Astrocyte (in vitro differentiated cells and primary cell): ENCODE data around the gene ZKSCAN3. TPM values are rescaled to one million over a fixed set of nuclear protein-coding genes. Genes with fewer than 3 reads are reported as not detected.

Experiments used
- DNase-seq: peaks from one replicate; pipeline ENCODE4 v3.0.0-alpha.2; 2010; ENCODE audit warnings: low read depth
- FAIRE-seq: peaks from 2 replicates; lab custom pipeline; 2011; peaks lifted over from hg19 to GRCh38; lab: Jason Lieb, UNC
- H2AFZ ChIP-seq: 2 replicates; pipeline ENCODE4 v1.6.0; 2012; ENCODE audit warnings: low read depth, low read length, inconsistent platforms
- H3K27ac ChIP-seq: 2 replicates; pipeline ENCODE4 v1.5.1; 2011; ENCODE audit warnings: low read depth, low read length, inconsistent platforms
- H3K27me3 ChIP-seq: 2 replicates; pipeline ENCODE4 v1.6.0; 2011; ENCODE audit warnings: low read length, inconsistent platforms; ENCODE audit not compliant: insufficient read depth
- H3K36me3 ChIP-seq: 2 replicates; pipeline ENCODE4 v1.5.1; 2011; ENCODE audit warnings: low read length, inconsistent platforms; ENCODE audit not compliant: insufficient read depth
- H3K4me1 ChIP-seq: 2 replicates; pipeline ENCODE4 v1.5.1; 2011; ENCODE audit warnings: low read length, inconsistent platforms; ENCODE audit not compliant: insufficient read depth
- H3K4me2 ChIP-seq: 2 replicates; pipeline ENCODE4 v1.6.0; 2012; ENCODE audit warnings: low read length, inconsistent platforms
- H3K4me3 ChIP-seq: 2 replicates; pipeline ENCODE4 v1.5.1; 2011; ENCODE audit warnings: low read depth, mild to moderate bottlenecking, low read length, inconsistent platforms; ENCODE audit not compliant: insufficient read depth
- H3K79me2 ChIP-seq: 2 replicates; pipeline ENCODE4 v1.6.0; 2012; ENCODE audit warnings: mild to moderate bottlenecking, low read length, inconsistent platforms; ENCODE audit not compliant: insufficient read depth
- H3K9ac ChIP-seq: 2 replicates; pipeline ENCODE4 v1.6.0; 2012; ENCODE audit warnings: mild to moderate bottlenecking, low read length, inconsistent platforms
- H3K9me3 ChIP-seq: 2 replicates; pipeline ENCODE4 v1.5.1; 2012; ENCODE audit warnings: low read depth, mild to moderate bottlenecking, low read length, inconsistent platforms; ENCODE audit not compliant: insufficient read depth
- H4K20me1 ChIP-seq: 2 replicates; pipeline ENCODE4 v1.6.0; 2012; ENCODE audit warnings: low read length, inconsistent platforms; ENCODE audit not compliant: insufficient read depth
- H3K27ac Mint-ChIP-seq: one replicate; pipeline ENCODE4 v1.8.0; 2021; ENCODE audit warnings: mild to moderate bottlenecking, mixed read lengths; ENCODE audit not compliant: unreplicated experiment
- H3K27me3 Mint-ChIP-seq: one replicate; pipeline ENCODE4 v1.8.0; 2021; ENCODE audit warnings: low read depth, mixed read lengths; ENCODE audit not compliant: unreplicated experiment
- H3K36me3 Mint-ChIP-seq: one replicate; pipeline ENCODE4 v1.8.0; 2021; ENCODE audit warnings: low read depth, mixed read lengths; ENCODE audit not compliant: unreplicated experiment
- H3K4me1 Mint-ChIP-seq: one replicate; pipeline ENCODE4 v1.8.0; 2021; ENCODE audit warnings: low read depth, mixed read lengths; ENCODE audit not compliant: unreplicated experiment
- H3K4me3 Mint-ChIP-seq: one replicate; pipeline ENCODE4 v1.8.0; 2021; ENCODE audit warnings: mild to moderate bottlenecking, moderate library complexity, mixed read lengths; ENCODE audit not compliant: unreplicated experiment
- H3K9me3 Mint-ChIP-seq: one replicate; pipeline ENCODE4 v1.8.0; 2021; ENCODE audit warnings: mild to moderate bottlenecking, mixed read lengths; ENCODE audit not compliant: unreplicated experiment
- CTCF ChIP-seq: IDR thresholded peaks from 2 replicates; pipeline ENCODE4 v1.5.1; 2011; ENCODE audit warnings: low read depth, mild to moderate bottlenecking, inconsistent platforms, low read length, moderate library complexity; ENCODE audit not compliant: insufficient read depth
- EZH2 ChIP-seq: IDR thresholded peaks from 2 replicates; pipeline ENCODE4 v1.6.1; 2012; ENCODE audit warnings: mild to moderate bottlenecking, low read length, inconsistent platforms; ENCODE audit not compliant: insufficient read depth
- total RNA-seq: library from RNA; stranded (reverse); gene quantifications from 2 replicates; pipeline ENCODE4 v1.2.1, GENCODE V29; 2021

The ZKSCAN3 gene
- total RNA-seq, 1 donor from 2014 or later: 8.0 TPM

DNA sequence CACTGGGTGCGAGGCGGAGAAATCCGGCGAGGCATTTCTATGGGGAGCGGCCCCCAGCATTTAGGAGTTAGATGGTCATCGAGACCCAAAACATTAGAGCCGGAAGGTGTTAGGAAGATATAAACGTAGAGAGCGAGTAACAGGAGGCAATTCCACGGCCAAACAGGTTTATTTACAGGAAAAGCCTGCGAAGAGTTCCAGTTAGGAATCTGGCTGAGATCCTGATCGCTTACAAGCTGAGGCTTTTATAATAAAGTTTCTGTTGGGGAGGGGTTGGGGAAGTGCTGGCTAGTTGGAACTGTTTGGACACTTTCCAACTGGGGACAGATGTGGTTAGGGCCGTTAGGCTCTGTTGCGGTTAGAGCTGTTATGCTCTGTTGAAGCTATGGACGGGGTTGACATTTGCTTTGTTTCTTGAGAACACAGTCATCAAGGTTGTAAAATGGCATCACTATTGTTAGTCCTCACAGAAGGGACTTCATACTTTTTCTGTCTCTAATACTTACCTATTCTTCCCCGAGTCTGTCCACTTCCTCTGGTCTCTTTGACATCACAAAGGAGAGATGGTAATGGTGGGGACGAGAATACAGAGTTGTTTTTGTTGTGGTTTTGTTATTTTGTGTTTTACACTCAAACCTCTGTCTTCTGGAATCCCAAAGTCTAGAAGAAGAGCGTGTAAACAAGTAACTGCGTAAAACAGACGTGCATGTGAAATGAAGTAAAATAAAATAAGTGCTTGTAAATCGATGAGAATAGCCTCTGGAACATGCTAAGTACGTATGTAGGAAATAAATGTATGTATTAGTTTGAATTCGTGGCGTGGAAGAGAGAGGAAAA, 13.2 kb upstream of the ZKSCAN3 start:
- Histone ChIP-seq H3K27me3 (no peaks in the 10 kb centered on the region), H4K20me1 (no peaks in the 10 kb centered on the region), H3K4me3 (peak overlapping the region; percentile 80), H3K4me1 (peaks cover 14% of the 10 kb centered on the region), H3K9me3 (no peaks in the 10 kb centered on the region), H3K27ac (peak overlapping the region; percentile 95), H3K9ac (peak overlapping the region; percentile 90), H2AFZ (peak overlapping the region; percentile 59), H3K36me3 (no peaks in the 10 kb centered on the region), H3K79me2 (no peaks in the 10 kb centered on the region), H3K4me2 (peak overlapping the region; percentile 87)
- TF ChIP-seq EZH2: no peak
- no peak for TF ChIP-seq CTCF
- H3K27me3 Mint-ChIP-seq: no peaks in the 10 kb centered on the region
- DNase-seq (peak; percentile 58), FAIRE-seq (no peak)
- H3K27ac Mint-ChIP-seq: no peak overlapping the region
- H3K36me3 Mint-ChIP-seq: peaks cover 2% of the 10 kb centered on the region
- H3K9me3 Mint-ChIP-seq: no peaks in the 10 kb centered on the region
- no peak overlapping the region for H3K4me3 Mint-ChIP-seq
- H3K4me1 Mint-ChIP-seq: no peaks in the 10 kb centered on the region

DNA sequence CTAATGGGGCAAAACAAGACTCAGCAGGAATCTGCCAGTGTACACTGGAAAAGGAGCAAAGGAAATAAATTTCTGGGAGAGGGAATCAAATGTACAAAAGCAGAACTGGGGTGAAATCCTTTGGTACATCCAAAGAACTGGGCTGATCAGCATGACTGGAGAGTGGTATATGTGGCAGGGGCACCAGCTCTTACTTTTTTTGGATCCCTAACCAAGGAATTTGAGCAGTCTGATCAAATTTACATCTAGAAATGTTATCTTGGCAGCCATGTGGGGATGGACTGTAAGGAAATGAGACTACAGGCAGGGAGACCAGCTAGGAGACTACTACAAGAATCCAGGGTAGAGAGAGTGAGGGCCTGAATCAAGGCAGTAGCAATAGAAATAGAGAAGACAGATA, 12.6 kb upstream of the ZKSCAN3 start:
- H3K4me3 Mint-ChIP-seq: no peak overlapping the region
- Histone ChIP-seq H3K27ac (no peak overlapping the region), H3K9ac (peak overlapping the region; percentile 90), H2AFZ (no peak overlapping the region), H3K4me2 (peak overlapping the region; percentile 87), H3K4me3 (peak overlapping the region; percentile 80), H3K36me3 (no peaks in the 10 kb centered on the region), H3K9me3 (no peaks in the 10 kb centered on the region), H3K79me2 (no peaks in the 10 kb centered on the region), H3K4me1 (peaks cover 14% of the 10 kb centered on the region), H3K27me3 (no peaks in the 10 kb centered on the region), H4K20me1 (no peaks in the 10 kb centered on the region)
- H3K36me3 Mint-ChIP-seq: peaks cover 2% of the 10 kb centered on the region
- H3K4me1 Mint-ChIP-seq: no peaks in the 10 kb centered on the region
- no peak for TF ChIP-seq CTCF
- TF ChIP-seq EZH2: no peak
- H3K27ac Mint-ChIP-seq: no peak overlapping the region
- DNase-seq (no peak), FAIRE-seq (no peak)
- H3K9me3 Mint-ChIP-seq: no peaks in the 10 kb centered on the region
- no peaks in the 10 kb centered on the region for H3K27me3 Mint-ChIP-seq
